K562 (cell line): ENCODE measurements around the gene PDCD5. TPM values are rescaled to one million over a fixed set of nuclear protein-coding genes. Genes with fewer than 3 reads are reported as not detected.
"Not testable (repeated sequence)": the region's sequence is repeated elsewhere in the genome, so short reads cannot be mapped to it uniquely, and the experiment has no call there.

ENCODE experiments used
- ATAC-seq: fragments of 200-7000 bp; cut with Tn5 transposase; 3 replicates; pipeline ENCODE4 v1.9.1; 2020; ENCODE audit warnings: moderate library complexity
- BruUV-seq: library from RNA; stranded (reverse); fragments of 400-500 nt; replicated peaks from 2 replicates; lab custom pipeline; 2021; lab: Mats Ljungman, UMichigan
- CTCF ChIA-PET: fragments of 300-600 bp; formaldehyde crosslinking; extraction: SDS; loops from one replicate; lab custom pipeline; 2021; ENCODE audit warnings: low intra/inter-chr PET ratio; lab: Yijun Ruan, JAX
- POLR2A ChIA-PET: fragments of 300-600, 350-650 bp; sonication (Branson Sonifier 250); formaldehyde crosslinking; extraction: SDS; loops from one replicate; lab custom pipeline; 2021; ENCODE audit warnings: antibody characterized with exemption, inconsistent platforms; lab: Yijun Ruan, JAX
- DNase-seq, 4 experiments: peaks; one replicate each; pipeline versions ENCODE4 v3.0.0 to v3.0.0-alpha.2; 2011 to 2018; ENCODE audit warnings: low spot score in 3 of 4, mixed read lengths in 3 of 4; ENCODE audit errors: extremely low read depth in 1 of 4
- FAIRE-seq: peaks from 2 replicates; lab custom pipeline; 2011; peaks lifted over from hg19 to GRCh38; lab: Jason Lieb, UNC
- H2AFZ ChIP-seq: 2 replicates; pipeline ENCODE4 v1.6.0; 2011; ENCODE audit warnings: low read depth, low read length, control low read depth, inconsistent platforms
- H3K27ac ChIP-seq: fragments of 200-600 bp; 3 replicates; pipeline ENCODE4 v1.8.0; 2011; ENCODE audit warnings: low read depth, mild to moderate bottlenecking, control low read depth, inconsistent platforms, low read length, moderate library complexity, mixed read lengths; ENCODE audit errors: extremely low read depth
- H3K27me3 ChIP-seq, 2 experiments: fragments of 300-600 bp in 1 of 2; 2 replicates in 1 of 2; 3 replicates in 1 of 2; pipeline versions ENCODE4 v1.6.0 to v1.8.0; 2011; ENCODE audit warnings: inconsistent platforms in 2 of 2, low read length in 2 of 2, mild to moderate bottlenecking in 1 of 2, mixed read lengths in 1 of 2, moderate library complexity in 1 of 2; ENCODE audit not compliant: control insufficient read depth in 2 of 2, insufficient read depth in 2 of 2
- H3K36me3 ChIP-seq: fragments of 300-600 bp; 3 replicates; pipeline ENCODE4 v1.8.0; 2011; ENCODE audit warnings: mild to moderate bottlenecking, low read length, inconsistent platforms; ENCODE audit not compliant: control insufficient read depth, insufficient read depth
- H3K4me1 ChIP-seq, 2 experiments: fragments of 200-600 bp in 1 of 2; replicated peaks in 1 of 2; 2 replicates in 1 of 2; 3 replicates in 1 of 2; pipeline versions ENCODE4 v1.5.1 to v1.8.0; 2011; ENCODE audit warnings: inconsistent platforms in 2 of 2, low read length in 2 of 2, mild to moderate bottlenecking in 1 of 2, mixed read lengths in 1 of 2, moderate library complexity in 1 of 2; ENCODE audit not compliant: control insufficient read depth in 2 of 2, insufficient read depth in 2 of 2
- H3K4me2 ChIP-seq: 2 replicates; pipeline ENCODE4 v1.6.1; 2011; ENCODE audit warnings: low read length, control low read depth, inconsistent platforms, mixed read lengths; ENCODE audit not compliant: insufficient read depth
- H3K4me3 ChIP-seq: fragments of 200-600 bp; sonication (generic), shearing (Covaris generic); 2 replicates; pipeline ENCODE4 v1.5.1; 2016; ENCODE audit warnings: control low read depth, inconsistent platforms
- H3K79me2 ChIP-seq: fragments of 200-600 bp; 3 replicates; pipeline ENCODE4 v1.8.0; 2011; ENCODE audit warnings: low read length, inconsistent platforms; ENCODE audit not compliant: control insufficient read depth, insufficient read depth
- H3K9ac ChIP-seq, 2 experiments: 2 replicates each; pipeline versions ENCODE4 v1.6.0 to v1.6.1; 2011; ENCODE audit warnings: low read depth in 2 of 2, low read length in 2 of 2, control low read depth in 1 of 2, inconsistent platforms in 1 of 2, mild to moderate bottlenecking in 1 of 2, mixed read lengths in 1 of 2; ENCODE audit not compliant: insufficient read depth in 1 of 2
- H3K9me1 ChIP-seq: one replicate; pipeline ENCODE4 v1.6.0; 2011; ENCODE audit warnings: inconsistent platforms, mild to moderate bottlenecking, low read length, moderate library complexity; ENCODE audit not compliant: control insufficient read depth, insufficient read depth
- H3K9me3 ChIP-seq: replicated peaks from 2 replicates; pipeline ENCODE4 v1.5.1; 2011; ENCODE audit warnings: low read depth, low read length, inconsistent platforms; ENCODE audit not compliant: control insufficient read depth, insufficient read depth
- H4K20me1 ChIP-seq: replicated peaks from 2 replicates; pipeline ENCODE4 v1.6.1; 2011; ENCODE audit warnings: low read length, inconsistent platforms, mixed read lengths; ENCODE audit not compliant: control insufficient read depth, insufficient read depth
- DMBX1 ChIP-seq: fragments of 250-450 bp; sonication (Bioruptor Pico); IDR thresholded peaks from 2 replicates; pipeline ENCODE4 v1.8.0; 2022; ENCODE audit warnings: inconsistent platforms, mild to moderate bottlenecking, moderate library complexity, borderline replicate concordance
- HDAC1 ChIP-seq, 2 experiments: fragments of 450-650 bp; IDR thresholded peaks; 2 replicates each; pipeline ENCODE4 v1.6.1; 2016 to 2017; ENCODE audit warnings: inconsistent platforms in 1 of 2, mild to moderate bottlenecking in 1 of 2, moderate library complexity in 1 of 2
- KLF16 ChIP-seq: IDR thresholded peaks from 2 replicates; pipeline ENCODE4 v1.6.1; 2016; ENCODE audit warnings: antibody characterized with exemption
- SAFB2 ChIP-seq: fragments of 200-400 bp; formaldehyde crosslinking; IDR thresholded peaks from 2 replicates; pipeline ENCODE4 v1.6.1; 2018; ENCODE audit warnings: borderline replicate concordance, low read length, low read depth, moderate library complexity; ENCODE audit not compliant: severe bottlenecking
- SOX6 ChIP-seq: fragments of 450-650 bp; IDR thresholded peaks from 2 replicates; pipeline ENCODE4 v1.6.1; 2014; ENCODE audit warnings: mild to moderate bottlenecking
- SRF ChIP-seq, 2 experiments: fragments of 250-450, 450-650 bp in 1 of 2; sonication (Bioruptor Pico) in 1 of 2; sonication (generic) in 1 of 2; formaldehyde crosslinking; IDR thresholded peaks; 2 replicates each; pipeline versions ENCODE4 v1.5.0 to v1.5.1; 2020 to 2022; ENCODE audit warnings: mild to moderate bottlenecking in 1 of 2, missing genetic modification reagents in 1 of 2
- ZKSCAN8 ChIP-seq: fragments of 200-800 bp; sonication (Bioruptor generic); IDR thresholded peaks from 2 replicates; pipeline ENCODE4 v1.6.1; 2016; ENCODE audit warnings: missing genetic modification characterization, missing compliant biosample characterization
- ZNF165 ChIP-seq: fragments of 250-450 bp; sonication (Bioruptor Pico); IDR thresholded peaks from 2 replicates; pipeline ENCODE4 v1.4.0; 2020; ENCODE audit warnings: borderline replicate concordance
- ZNF79 ChIP-seq: fragments of 250-450 bp; sonication (Bioruptor Pico); IDR thresholded peaks from 2 replicates; pipeline ENCODE4 v1.4.0; 2020; ENCODE audit warnings: low read depth, mild to moderate bottlenecking, moderate library complexity
- WGBS: fragments of 100-300 bp; shearing (Covaris generic); methylation state at CpG from one replicate; pipeline ENCODE4 v1.1.6; 2016; ENCODE audit warnings: low coverage, mixed read lengths; ENCODE audit not compliant: insufficient coverage; ENCODE audit errors: missing lambda C conversion rate; 5-methylcytosine and 5-hydroxymethylcytosine counted together
- in situ Hi-C: fragments of 300-500 bp; cut with MboI; formaldehyde crosslinking; loops from 4 replicates; pipeline ENCODE4 v1.15.0; 2018; ENCODE audit warnings: inconsistent platforms, mixed read lengths
- intact Hi-C: fragments of 100-400 bp; cut with micrococcal nuclease; formaldehyde crosslinking; loops from 2 replicates; pipeline ENCODE4 v1.14.2; 2022
- polyA plus RNA-seq, 8 experiments: library from polyadenylated mRNA; depleted of rRNA in 4 of 8; stranded (reverse) in 5 of 8; unstranded in 3 of 8; fragments of >200 nt; fragmentation: Nextera tagmentation in 2 of 8; fragmentation: Illumina TruSeq in 1 of 8; extraction: Ambion mirVana in 2 of 8; extraction: Trizol in 1 of 8; gene quantifications; 2 replicates each; pipeline versions ENCODE4 v1.2.1 to v1.2.3, GENCODE V29; 2011 to 2014; ENCODE audit warnings: inconsistent platforms in 1 of 8, missing spikeins in 1 of 8
- total RNA-seq, 7 experiments: library from RNA; depleted of rRNA in 6 of 7; stranded (reverse); fragments of >200 nt in 6 of 7; fragmentation: Illumina TruSeq in 2 of 7; extraction: Trizol in 2 of 7; gene quantifications; 2 replicates each; pipeline versions ENCODE4 v1.2.1 to v1.2.3, GENCODE V29; 2011 to 2021; ENCODE audit warnings: low replicate concordance in 1 of 7
- TF ChIP-seq, protein P1 (sequence below): sonication (generic); formaldehyde crosslinking; IDR thresholded peaks from 2 replicates; pipeline ENCODE4 v1.8.1; 2023; ENCODE audit warnings: missing genetic modification reagents, mild to moderate bottlenecking, borderline replicate concordance
- TF ChIP-seq, protein P2 (sequence below): fragments of 450-650 bp; formaldehyde crosslinking; IDR thresholded peaks from 2 replicates; pipeline ENCODE4 v1.4.0; 2020; ENCODE audit warnings: mild to moderate bottlenecking, moderate library complexity

PDCD5 gene
- total and polyA plus RNA-seq, 9 of the 15 experiments (the other 6 are each of a cell fraction or from before 2014, with no cell fraction given) = 122 to 322 (median 269) TPM

DNA sequence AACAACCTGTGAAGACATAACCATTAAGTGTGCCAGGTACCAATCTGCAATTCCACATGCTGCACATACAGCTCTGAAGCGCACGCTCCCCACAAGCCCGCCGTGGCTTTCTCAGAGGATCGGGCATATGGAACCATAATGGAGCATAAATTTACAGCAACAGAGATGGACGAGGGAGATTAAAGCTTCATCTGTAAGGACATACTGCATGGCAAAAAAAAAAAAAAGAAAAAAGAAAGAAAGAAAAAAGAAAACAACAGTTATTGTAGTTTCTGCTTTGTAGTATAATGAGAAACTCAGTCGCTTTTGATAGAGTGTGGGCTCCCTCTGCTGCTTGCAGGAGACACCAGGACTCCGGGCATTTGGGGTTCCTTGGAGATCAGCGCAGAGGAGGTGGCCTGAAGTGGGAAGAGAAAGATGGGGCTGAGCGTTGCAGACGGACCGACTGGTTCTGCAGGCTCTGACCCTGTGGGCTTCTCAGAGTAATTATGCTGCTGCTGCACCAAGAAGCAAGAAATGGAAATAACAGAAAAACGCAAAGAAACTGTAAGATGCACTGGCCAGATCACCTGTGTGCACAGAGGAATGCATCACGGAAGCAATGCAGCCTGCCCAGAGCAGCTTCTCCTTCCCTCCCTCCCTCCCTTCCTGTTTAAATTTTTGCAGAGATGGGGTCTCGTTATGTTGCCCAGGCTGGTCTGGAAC, 10.8 kb upstream of the PDCD5 start (continued):
- TF ChIP-seq, protein P1, sequence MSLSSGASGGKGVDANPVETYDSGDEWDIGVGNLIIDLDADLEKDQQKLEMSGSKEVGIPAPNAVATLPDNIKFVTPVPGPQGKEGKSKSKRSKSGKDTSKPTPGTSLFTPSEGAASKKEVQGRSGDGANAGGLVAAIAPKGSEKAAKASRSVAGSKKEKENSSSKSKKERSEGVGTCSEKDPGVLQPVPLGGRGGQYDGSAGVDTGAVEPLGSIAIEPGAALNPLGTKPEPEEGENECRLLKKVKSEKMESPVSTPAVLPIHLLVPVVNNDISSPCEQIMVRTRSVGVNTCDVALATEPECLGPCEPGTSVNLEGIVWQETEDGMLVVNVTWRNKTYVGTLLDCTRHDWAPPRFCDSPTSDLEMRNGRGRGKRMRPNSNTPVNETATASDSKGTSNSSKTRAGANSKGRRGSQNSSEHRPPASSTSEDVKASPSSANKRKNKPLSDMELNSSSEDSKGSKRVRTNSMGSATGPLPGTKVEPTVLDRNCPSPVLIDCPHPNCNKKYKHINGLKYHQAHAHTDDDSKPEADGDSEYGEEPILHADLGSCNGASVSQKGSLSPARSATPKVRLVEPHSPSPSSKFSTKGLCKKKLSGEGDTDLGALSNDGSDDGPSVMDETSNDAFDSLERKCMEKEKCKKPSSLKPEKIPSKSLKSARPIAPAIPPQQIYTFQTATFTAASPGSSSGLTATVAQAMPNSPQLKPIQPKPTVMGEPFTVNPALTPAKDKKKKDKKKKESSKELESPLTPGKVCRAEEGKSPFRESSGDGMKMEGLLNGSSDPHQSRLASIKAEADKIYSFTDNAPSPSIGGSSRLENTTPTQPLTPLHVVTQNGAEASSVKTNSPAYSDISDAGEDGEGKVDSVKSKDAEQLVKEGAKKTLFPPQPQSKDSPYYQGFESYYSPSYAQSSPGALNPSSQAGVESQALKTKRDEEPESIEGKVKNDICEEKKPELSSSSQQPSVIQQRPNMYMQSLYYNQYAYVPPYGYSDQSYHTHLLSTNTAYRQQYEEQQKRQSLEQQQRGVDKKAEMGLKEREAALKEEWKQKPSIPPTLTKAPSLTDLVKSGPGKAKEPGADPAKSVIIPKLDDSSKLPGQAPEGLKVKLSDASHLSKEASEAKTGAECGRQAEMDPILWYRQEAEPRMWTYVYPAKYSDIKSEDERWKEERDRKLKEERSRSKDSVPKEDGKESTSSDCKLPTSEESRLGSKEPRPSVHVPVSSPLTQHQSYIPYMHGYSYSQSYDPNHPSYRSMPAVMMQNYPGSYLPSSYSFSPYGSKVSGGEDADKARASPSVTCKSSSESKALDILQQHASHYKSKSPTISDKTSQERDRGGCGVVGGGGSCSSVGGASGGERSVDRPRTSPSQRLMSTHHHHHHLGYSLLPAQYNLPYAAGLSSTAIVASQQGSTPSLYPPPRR (CRISPR knock-in tag) = no peak
- no peak for TF ChIP-seq ZNF165 (CRISPR knock-in tag)
- TF ChIP-seq KLF16 = 0 out of 2 replicates have a peak, but pooled peaks have one; percentile 24
- no peak for TF ChIP-seq SRF (CRISPR knock-in tag; IDR thresholded peaks at IDR 0.05)
- no peak for TF ChIP-seq ZNF79 (CRISPR knock-in tag)
- TF ChIP-seq ZKSCAN8 = no peak
- TF ChIP-seq SOX6 = peak; percentile 63
- TF ChIP-seq, protein P2, sequence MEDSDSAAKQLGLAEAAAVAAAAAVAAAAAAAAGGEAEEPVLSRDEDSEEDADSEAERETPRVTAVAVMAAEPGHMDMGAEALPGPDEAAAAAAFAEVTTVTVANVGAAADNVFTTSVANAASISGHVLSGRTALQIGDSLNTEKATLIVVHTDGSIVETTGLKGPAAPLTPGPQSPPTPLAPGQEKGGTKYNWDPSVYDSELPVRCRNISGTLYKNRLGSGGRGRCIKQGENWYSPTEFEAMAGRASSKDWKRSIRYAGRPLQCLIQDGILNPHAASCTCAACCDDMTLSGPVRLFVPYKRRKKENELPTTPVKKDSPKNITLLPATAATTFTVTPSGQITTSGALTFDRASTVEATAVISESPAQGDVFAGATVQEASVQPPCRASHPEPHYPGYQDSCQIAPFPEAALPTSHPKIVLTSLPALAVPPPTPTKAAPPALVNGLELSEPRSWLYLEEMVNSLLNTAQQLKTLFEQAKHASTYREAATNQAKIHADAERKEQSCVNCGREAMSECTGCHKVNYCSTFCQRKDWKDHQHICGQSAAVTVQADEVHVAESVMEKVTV (CRISPR knock-in tag) = peak; percentile 84
- no peak for TF ChIP-seq HDAC1 (IDR thresholded peaks at IDR 0.05)
- TF ChIP-seq SAFB2 = no peak
- TF ChIP-seq DMBX1 = no peak

DNA sequence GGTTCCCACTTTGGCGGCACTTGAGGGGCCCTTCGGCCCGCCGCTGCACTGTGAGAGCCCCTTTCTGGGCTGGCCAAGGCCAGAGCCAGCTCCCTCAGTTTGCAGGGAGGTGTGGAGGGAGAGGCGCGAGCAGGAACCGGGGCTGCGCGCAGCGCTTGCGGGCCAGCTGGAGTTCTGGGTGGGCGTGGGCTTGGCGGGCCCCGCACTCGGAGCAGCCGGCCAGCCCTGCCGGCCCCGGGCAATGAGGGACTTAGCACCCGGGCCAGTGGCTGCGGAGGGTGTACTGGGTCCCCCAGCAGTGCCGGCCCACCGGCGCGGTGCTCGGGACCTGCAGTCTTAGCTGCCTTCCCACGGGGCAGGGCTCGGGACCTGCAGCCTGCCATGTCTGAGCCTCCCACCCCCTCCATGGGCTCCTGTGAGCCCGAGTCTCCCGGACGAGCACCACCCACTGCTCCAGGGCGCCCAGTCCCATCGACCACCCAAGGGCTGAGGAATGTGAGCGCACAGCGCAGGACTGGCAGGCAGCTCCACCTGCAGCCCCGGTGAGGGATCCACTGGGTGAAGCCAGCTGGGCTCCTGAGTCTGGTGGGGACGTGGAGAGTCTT, 9.4 kb upstream of the PDCD5 start:
- 46% methylated on average over 15 of the region's 36 CpGs for WGBS
- in situ Hi-C loops, DNase-seq, POLR2A ChIA-PET, intact Hi-C loops, H3K9ac ChIP-seq, CTCF ChIA-PET, BruUV-seq, H3K27ac ChIP-seq, ATAC-seq, H3K4me2 ChIP-seq, H3K79me2 ChIP-seq, H3K36me3 ChIP-seq, FAIRE-seq, H4K20me1 ChIP-seq, H3K9me3 ChIP-seq, H3K4me3 ChIP-seq, H3K9me1 ChIP-seq, H2AFZ ChIP-seq, H3K4me1 ChIP-seq: not testable (repeated sequence)
- H3K27me3 ChIP-seq = peaks cover 19 to 23% of the 10 kb centered on the region in 2 experiments
